Measurements from ENCODE around the gene DUSP22. TPM values are rescaled to one million over a fixed set of nuclear protein-coding genes. Genes with fewer than 3 reads are reported as not detected.

Gene DUSP22
- total and polyA plus RNA-seq, 9 of the 15 experiments (the other 6 are each of a cell fraction or from before 2014, with no cell fraction given): 9.3 to 19.4 (median 11.8) TPM

- ChIA-PET CTCF (ENCODE audit: low intra/inter-chr PET ratio) (interaction anchor here (0.6 kb wide), 1 partner anchor 11 kb away, joined by 3 read pairs; no protein-coding TSS in a partner anchor), POLR2A (interaction anchor here (0.8 to 1.6 kb wide), 4 partner anchors 10 to 48 kb away, joined by 3 read pairs; no protein-coding TSS in a partner anchor)
- FAIRE-seq (no peak), ATAC-seq (no peak), DNase-seq (ENCODE audit: extremely low read depth in 1 of 4, low spot score in 3 of 4) (no peak)
- intact Hi-C loops (cut with micrococcal nuclease): no loop called here
- BruUV-seq (replicated peaks): no TSS peak
- H4K20me1 ChIP-seq (replicated peaks; ENCODE audit: control insufficient read depth, insufficient read depth, low read length): peaks cover 7% of the 10 kb centered on the region
- H3K27me3 ChIP-seq (ENCODE audit: control insufficient read depth in 2 of 2, insufficient read depth in 2 of 2, low read length in 2 of 2): peaks cover 0 to 22% of the 10 kb centered on the region in 2 experiments; a peak in 2 of 5 replicates
- 28% methylated on average over 2 of the region's 2 CpGs for WGBS (ENCODE audit: insufficient coverage, low coverage, missing lambda C conversion rate)
- H3K4me3 ChIP-seq: no peak overlapping the region
- no peaks in the 10 kb centered on the region for H3K36me3 ChIP-seq (ENCODE audit: control insufficient read depth, insufficient read depth, low read length)
- no peak overlapping the region for H2AFZ ChIP-seq (ENCODE audit: low read depth, low read length)
- no peaks in the 10 kb centered on the region for H3K9me1 ChIP-seq (ENCODE audit: control insufficient read depth, insufficient read depth, low read length)
- H3K9ac ChIP-seq (ENCODE audit: insufficient read depth in 1 of 2, low read depth in 2 of 2, low read length in 2 of 2): no peak overlapping the region
- no peaks in the 10 kb centered on the region for H3K9me3 ChIP-seq (replicated peaks; ENCODE audit: control insufficient read depth, insufficient read depth, low read depth, low read length)
- H3K4me2 ChIP-seq (ENCODE audit: insufficient read depth, low read length): no peak overlapping the region
- TF ChIP-seq JUND (IDR thresholded peaks at IDR 0.05; ENCODE audit: borderline replicate concordance, low read depth, low read length) (no peak), JUND (tag; IDR thresholded peaks at IDR 0.05; ENCODE audit: borderline replicate concordance, low read depth, low read length) (no peak), RFX1 (IDR thresholded peaks at IDR 0.05) (no peak), PHF21A (IDR thresholded peaks at IDR 0.05; ENCODE audit: borderline replicate concordance, low read depth) (no peak), TCF7L2 (IDR thresholded peaks at IDR 0.05; ENCODE audit: low read depth, low read length) (no peak), ZBTB7A (IDR thresholded peaks at IDR 0.05; ENCODE audit: borderline replicate concordance, control insufficient read depth, low read depth, low read length) (no peak), DNMT1 (IDR thresholded peaks at IDR 0.05) (no peak), NELFE (IDR thresholded peaks at IDR 0.05; ENCODE audit: insufficient read depth, insufficient read length) (no peak)
- TF ChIP-seq, protein P1, sequence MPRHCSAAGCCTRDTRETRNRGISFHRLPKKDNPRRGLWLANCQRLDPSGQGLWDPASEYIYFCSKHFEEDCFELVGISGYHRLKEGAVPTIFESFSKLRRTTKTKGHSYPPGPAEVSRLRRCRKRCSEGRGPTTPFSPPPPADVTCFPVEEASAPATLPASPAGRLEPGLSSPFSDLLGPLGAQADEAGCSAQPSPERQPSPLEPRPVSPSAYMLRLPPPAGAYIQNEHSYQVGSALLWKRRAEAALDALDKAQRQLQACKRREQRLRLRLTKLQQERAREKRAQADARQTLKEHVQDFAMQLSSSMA (CRISPR knock-in tag; IDR thresholded peaks at IDR 0.05): no peak
- peaks cover 5 to 7% of the 10 kb centered on the region in 2 experiments for H3K4me1 ChIP-seq (replicated peaks in 1 of 2; ENCODE audit: control insufficient read depth in 2 of 2, insufficient read depth in 2 of 2, low read length in 2 of 2)
- in situ Hi-C loops (cut with MboI): no loop called here
- H3K79me2 ChIP-seq (ENCODE audit: control insufficient read depth, insufficient read depth, low read length): no peaks in the 10 kb centered on the region
- H3K27ac ChIP-seq (ENCODE audit: extremely low read depth, low read depth, low read length): no peak overlapping the region
These were observed 20.8 kb downstream of the DUSP22 start for GRCh38 chr6:313087-313486.
